Omental fat pad (tissue), 4 donors: ENCODE results near the gene MTMR12. TPM values are rescaled to one million over a fixed set of nuclear protein-coding genes. Genes with fewer than 3 reads are reported as not detected.

Source experiments
- ATAC-seq: fragments of 150-250 bp; one replicate; pipeline ENCODE4 v1.9.1; 2016; ENCODE audit warnings: mild to moderate bottlenecking, moderate library complexity; ENCODE audit not compliant: low FRiP score
- DNase-seq: peaks from one replicate; pipeline ENCODE4 v3.0.0-alpha.2; 2019; ENCODE audit warnings: low spot score
- CTCF ChIP-seq, 3 donors: fragments of 450-650 bp; IDR thresholded peaks; one replicate each; pipeline ENCODE4 v1.5.1; 2016 to 2017; ENCODE audit warnings: antibody characterized with exemption in 3 of 3, mild to moderate bottlenecking in 3 of 3, moderate library complexity in 2 of 3
- small RNA-seq: library from RNA; depleted of rRNA; stranded (forward); fragments of <200 nt; gene quantifications from one replicate; pipeline ENCODE3, GENCODE V24; 2016
- total RNA-seq, 4 donors: library from RNA; depleted of rRNA; stranded (reverse); fragments of >200 nt; gene quantifications; one replicate each; pipeline ENCODE4 v1.1.0, GENCODE V29; 2016

Gene MTMR12
- total RNA-seq, 4 donors from 2014 or later, result 34.2 to 79.5 (median 57.4) TPM

- ATAC-seq (no peak), DNase-seq (no peak)
- TF ChIP-seq CTCF (IDR thresholded peaks at IDR 0.05), result no peak
Observed at GRCh38 chr5:32182463-32183063, 130.2 kb downstream of the MTMR12 start.

Small RNA genes lying within 50 kb of the gene (small RNA-seq; reads per million reads assigned to genes)
- gene RNU6-1079P (not detected), gene RNU6-378P (not detected)

Other genes with a start within 250 kb of the MTMR12 start
- gene GOLPH3, start 138.6 kb downstream of the MTMR12 start, total RNA-seq, result 10 to 100 TPM; 75.3 to 87.2 (median 84.0) TPM
- 10 to 100 TPM; 76.4 to 98.4 (median 84.7) TPM for gene ZFR, start 131.8 kb upstream of the MTMR12 start, total RNA-seq